GM13977 (cell line): Measurements from ENCODE around the gene BCAS1.
"Not testable (repeated sequence)": the region's sequence is repeated elsewhere in the genome, so short reads cannot be mapped to it uniquely, and the experiment has no call there.

Experiments used
- DNase-seq: peaks from one replicate; pipeline ENCODE4 v3.0.0; 2012; ENCODE audit warnings: low spot score
- CTCF ChIP-seq: IDR thresholded peaks from 2 replicates; pipeline ENCODE4 v1.5.1; 2012; ENCODE audit warnings: mild to moderate bottlenecking, control low read depth; ENCODE audit not compliant: insufficient read depth; ENCODE audit errors: extremely low read depth, missing control alignments
- in situ Hi-C: fragments of 300-500 bp; cut with MboI; formaldehyde crosslinking; loops from one replicate; pipeline ENCODE4 v1.12.0; 2022; ENCODE audit warnings: low sequenced_read_pairs, low pct_unique_long_range_greater_than_20kb, mixed read lengths, inconsistent platforms; ENCODE audit not compliant: unreplicated experiment

BCAS1 gene

GRCh38 chr20:53974785-53975555, 95.4 kb downstream of the BCAS1 start:
- TF ChIP-seq CTCF: no peak
- no peak for DNase-seq
- in situ Hi-C loops: no loop called here

GRCh38 chr20:53973882-53974281, 96.5 kb downstream of the BCAS1 start:
- DNase-seq, in situ Hi-C loops: not testable (repeated sequence)

GRCh38 chr20:53972179-53972578, 98.2 kb downstream of the BCAS1 start:
- no peak for DNase-seq
- no peak for TF ChIP-seq CTCF
- in situ Hi-C loops: no loop called here

- TF ChIP-seq CTCF: no peak
- no peak for DNase-seq
- in situ Hi-C loops: no loop called here
Measured at GRCh38 chr20:53971096-53971683, 99.2 kb downstream of the BCAS1 start.

- in situ Hi-C loops: no loop called here
Measured at GRCh38 chr20:53970232-53970631, 100.2 kb downstream of the BCAS1 start.

GRCh38 chr20:53967527-53967926, 102.9 kb downstream of the BCAS1 start:
- in situ Hi-C loops: no loop called here
- DNase-seq: no peak
- TF ChIP-seq CTCF: no peak

More at GRCh38 chr20:53970232-53970631, 100.2 kb downstream of the BCAS1 start:
- no peak for DNase-seq
- no peak for TF ChIP-seq CTCF

GRCh38 chr20:53966774-53967398, 103.5 kb downstream of the BCAS1 start:
- no peak for TF ChIP-seq CTCF
- DNase-seq: no peak
- in situ Hi-C loops: no loop called here
